ENCODE results near the gene NCBP3. TPM values are rescaled to one million over a fixed set of nuclear protein-coding genes. Genes with fewer than 3 reads are reported as not detected.

The NCBP3 gene
- total and polyA plus RNA-seq, 2 of the 4 experiments (the other 2 are of a cell fraction): 10.8 to 13.5 TPM

GRCh38 chr17:3782751-3783150 lies 63.3 kb downstream of the NCBP3 start:
- dilution Hi-C loops (cut with HindIII; ENCODE audit: low sequenced_read_pairs, unreplicated experiment): no loop called here
- Histone ChIP-seq H2BK20ac (ENCODE audit: low read depth, low read length) (no peak overlapping the region), H4K91ac (ENCODE audit: insufficient read depth, low read depth, low read length) (no peak overlapping the region), H3K9ac (ENCODE audit: low read depth, low read length) (no peak overlapping the region), H3K79me1 (ENCODE audit: low read depth in 1 of 2, low read length in 2 of 2) (no peaks in the 10 kb centered on the region), H3K4me1 (ENCODE audit: control insufficient read depth, insufficient read depth, low read length) (no peaks in the 10 kb centered on the region), H2BK15ac (ENCODE audit: low read depth, low read length) (no peak overlapping the region), H3K56ac (ENCODE audit: extremely low read depth, insufficient read depth, low read length) (no peak overlapping the region), H2AK9ac (replicated peaks; ENCODE audit: low read depth, low read length, poor library complexity) (no peak overlapping the region), H2AK5ac (ENCODE audit: low read depth, low read length) (no peak overlapping the region), H3K36me3 (ENCODE audit: control insufficient read depth, insufficient read depth, low read length) (no peaks in the 10 kb centered on the region), H3K27me3 (ENCODE audit: control insufficient read depth, insufficient read depth, low read length) (no peaks in the 10 kb centered on the region; the same call in 1 of the 2 replicates), H3K4me2 (ENCODE audit: low read depth, low read length) (no peak overlapping the region), H3K18ac (ENCODE audit: low read depth, low read length) (no peak overlapping the region), H3K14ac (replicated peaks; ENCODE audit: low read depth, low read length) (no peak overlapping the region), H3K27ac (ENCODE audit: insufficient read depth, low read length) (no peak overlapping the region), H3K4me3 (ENCODE audit: insufficient read depth, low read depth, low read length) (no peak overlapping the region), H2AFZ (replicated peaks; ENCODE audit: low read length, poor library complexity) (no peak overlapping the region), H2BK5ac (ENCODE audit: low read depth, low read length, poor library complexity, severe bottlenecking) (no peak overlapping the region), H3K9me1 (ENCODE audit: insufficient read depth, low read length) (no peaks in the 10 kb centered on the region), H4K8ac (ENCODE audit: low read depth in 2 of 2, low read length in 2 of 2) (no peak overlapping the region), H2BK120ac (ENCODE audit: low read depth, low read length) (no peak overlapping the region), H4K5ac (ENCODE audit: low read depth, low read length) (no peak overlapping the region), H4K20me1 (ENCODE audit: insufficient read depth, low read length) (no peaks in the 10 kb centered on the region), H3K23ac (ENCODE audit: low read depth, low read length) (no peak overlapping the region), H3K9me3 (ENCODE audit: control insufficient read depth, insufficient read depth, low read length) (no peaks in the 10 kb centered on the region), H3K4ac (ENCODE audit: low read depth, low read length) (no peak overlapping the region)
- BruUV-seq (replicated peaks): no TSS peak
- no peak for ATAC-seq (ENCODE audit: low read depth)
- 85% methylated on average over 5 of the region's 8 CpGs; no CpG with 5 or more reads in 1 of the 2 experiments for WGBS, 2 experiments (ENCODE audit: extremely low coverage in 2 of 2, insufficient read length in 1 of 2)
- ChIA-PET CTCF (no interaction called here), POLR2A (ENCODE audit: unreplicated experiment) (no interaction called here)
- in situ Hi-C loops (cut with MboI; ENCODE audit: low sequenced_read_pairs): no loop called here
- no peak for DNase-seq
- intact Hi-C loops (cut with micrococcal nuclease): no loop called here
- TF ChIP-seq POLR2A (IDR thresholded peaks at IDR 0.05; ENCODE audit: low read depth, low read length) (no peak), ELK1 (IDR thresholded peaks at IDR 0.05; ENCODE audit: borderline replicate concordance, low read depth, low read length) (no peak), MXI1 (IDR thresholded peaks at IDR 0.05; ENCODE audit: borderline replicate concordance, low read depth, low read length) (no peak), RCOR1 (IDR thresholded peaks at IDR 0.05; ENCODE audit: insufficient replicate concordance, low read length) (no peak), FOS (IDR thresholded peaks at IDR 0.05; ENCODE audit: low read depth, low read length) (no peak), USF2 (IDR thresholded peaks at IDR 0.05; ENCODE audit: low read depth, low read length) (no peak), SMC3 (IDR thresholded peaks at IDR 0.05; ENCODE audit: low read depth, low read length) (no peak), MAZ (IDR thresholded peaks at IDR 0.05; ENCODE audit: borderline replicate concordance, low read depth, low read length) (no peak), CTCF (conservative IDR thresholded peaks at IDR 0.05; ENCODE audit: low read depth, low read length) (no peak), NFE2L2 (IDR thresholded peaks at IDR 0.05; ENCODE audit: low read depth, low read length) (no peak), CEBPB (IDR thresholded peaks at IDR 0.05; ENCODE audit: low read depth, low read length) (no peak), RFX5 (IDR thresholded peaks at IDR 0.05; ENCODE audit: low read depth, low read length) (no peak), RAD21 (IDR thresholded peaks at IDR 0.05; ENCODE audit: low read length) (no peak), BHLHE40 (IDR thresholded peaks at IDR 0.05; ENCODE audit: low read depth, low read length) (no peak)

All from IMR-90 (cell line).